IMR-90 (cell line): ENCODE data around the gene SSR3.

Source experiments
- BHLHE40 ChIP-seq: fragments of 150-350 bp; IDR thresholded peaks from 2 replicates; pipeline ENCODE4 v1.6.1; 2016; ENCODE audit warnings: mild to moderate bottlenecking, low read depth, low read length
- CEBPB ChIP-seq: IDR thresholded peaks from 2 replicates; pipeline ENCODE4 v1.6.1; 2012; ENCODE audit warnings: low read depth, low read length, improper control_type of control experiment
- CHD1 ChIP-seq: IDR thresholded peaks from 2 replicates; pipeline ENCODE4 v1.6.1; 2012; ENCODE audit warnings: low read depth, low read length, improper control_type of control experiment
- MAFK ChIP-seq: IDR thresholded peaks from 2 replicates; pipeline ENCODE4 v1.6.1; 2012; ENCODE audit warnings: low read depth, low read length, improper control_type of control experiment
- MAZ ChIP-seq: IDR thresholded peaks from 2 replicates; pipeline ENCODE4 v1.6.1; 2012; ENCODE audit warnings: low read depth, mild to moderate bottlenecking, low read length, improper control_type of control experiment, moderate library complexity, borderline replicate concordance
- MXI1 ChIP-seq: IDR thresholded peaks from 2 replicates; pipeline ENCODE4 v1.6.1; 2012; ENCODE audit warnings: low read depth, mild to moderate bottlenecking, low read length, moderate library complexity, borderline replicate concordance
- NFE2L2 ChIP-seq: fragments of 150-350 bp; IDR thresholded peaks from 2 replicates; pipeline ENCODE4 v1.6.1; 2016; ENCODE audit warnings: low read depth, mild to moderate bottlenecking, low read length
- POLR2A ChIP-seq: IDR thresholded peaks from 2 replicates; pipeline ENCODE4 v1.6.1; 2012; ENCODE audit warnings: mild to moderate bottlenecking, low read depth, low read length
- RAD21 ChIP-seq: IDR thresholded peaks from 2 replicates; pipeline ENCODE4 v1.6.1; 2012; ENCODE audit warnings: low read length, improper control_type of control experiment
- RFX5 ChIP-seq: IDR thresholded peaks from 2 replicates; pipeline ENCODE4 v1.8.0; 2012; ENCODE audit warnings: low read depth, mild to moderate bottlenecking, low read length, moderate library complexity
- SMC3 ChIP-seq: fragments of 150-350 bp; IDR thresholded peaks from 2 replicates; pipeline ENCODE4 v1.6.1; 2016; ENCODE audit warnings: low read depth, mild to moderate bottlenecking, antibody characterized with exemption, low read length, moderate library complexity
- TF ChIP-seq, protein P1 (sequence below): conservative IDR thresholded peaks from 2 replicates; pipeline ENCODE4 v1.5.1; 2012; ENCODE audit warnings: mild to moderate bottlenecking, low read depth, low read length, improper control_type of control experiment
- TF ChIP-seq, protein P2 (sequence below): fragments of 150-350 bp; IDR thresholded peaks from 2 replicates; pipeline ENCODE4 v1.6.1; 2016; ENCODE audit warnings: low read depth, mild to moderate bottlenecking, low read length, moderate library complexity, borderline replicate concordance
- TF ChIP-seq, protein P3 (sequence below): fragments of 150-350 bp; IDR thresholded peaks from 2 replicates; pipeline ENCODE4 v1.6.1; 2017; ENCODE audit warnings: mild to moderate bottlenecking, antibody characterized with exemption, low read length, low read depth

- TF ChIP-seq MAZ = no peak
- TF ChIP-seq SMC3 = no peak
- TF ChIP-seq CHD1 = no peak
- no peak for TF ChIP-seq POLR2A
- TF ChIP-seq, protein P1, sequence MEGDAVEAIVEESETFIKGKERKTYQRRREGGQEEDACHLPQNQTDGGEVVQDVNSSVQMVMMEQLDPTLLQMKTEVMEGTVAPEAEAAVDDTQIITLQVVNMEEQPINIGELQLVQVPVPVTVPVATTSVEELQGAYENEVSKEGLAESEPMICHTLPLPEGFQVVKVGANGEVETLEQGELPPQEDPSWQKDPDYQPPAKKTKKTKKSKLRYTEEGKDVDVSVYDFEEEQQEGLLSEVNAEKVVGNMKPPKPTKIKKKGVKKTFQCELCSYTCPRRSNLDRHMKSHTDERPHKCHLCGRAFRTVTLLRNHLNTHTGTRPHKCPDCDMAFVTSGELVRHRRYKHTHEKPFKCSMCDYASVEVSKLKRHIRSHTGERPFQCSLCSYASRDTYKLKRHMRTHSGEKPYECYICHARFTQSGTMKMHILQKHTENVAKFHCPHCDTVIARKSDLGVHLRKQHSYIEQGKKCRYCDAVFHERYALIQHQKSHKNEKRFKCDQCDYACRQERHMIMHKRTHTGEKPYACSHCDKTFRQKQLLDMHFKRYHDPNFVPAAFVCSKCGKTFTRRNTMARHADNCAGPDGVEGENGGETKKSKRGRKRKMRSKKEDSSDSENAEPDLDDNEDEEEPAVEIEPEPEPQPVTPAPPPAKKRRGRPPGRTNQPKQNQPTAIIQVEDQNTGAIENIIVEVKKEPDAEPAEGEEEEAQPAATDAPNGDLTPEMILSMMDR = no peak
- TF ChIP-seq, protein P2, sequence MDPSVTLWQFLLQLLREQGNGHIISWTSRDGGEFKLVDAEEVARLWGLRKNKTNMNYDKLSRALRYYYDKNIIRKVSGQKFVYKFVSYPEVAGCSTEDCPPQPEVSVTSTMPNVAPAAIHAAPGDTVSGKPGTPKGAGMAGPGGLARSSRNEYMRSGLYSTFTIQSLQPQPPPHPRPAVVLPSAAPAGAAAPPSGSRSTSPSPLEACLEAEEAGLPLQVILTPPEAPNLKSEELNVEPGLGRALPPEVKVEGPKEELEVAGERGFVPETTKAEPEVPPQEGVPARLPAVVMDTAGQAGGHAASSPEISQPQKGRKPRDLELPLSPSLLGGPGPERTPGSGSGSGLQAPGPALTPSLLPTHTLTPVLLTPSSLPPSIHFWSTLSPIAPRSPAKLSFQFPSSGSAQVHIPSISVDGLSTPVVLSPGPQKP = no peak
- no peak for TF ChIP-seq CEBPB
- TF ChIP-seq RAD21 = no peak
- no peak for TF ChIP-seq BHLHE40
- no peak for TF ChIP-seq MXI1
- TF ChIP-seq, protein P3, sequence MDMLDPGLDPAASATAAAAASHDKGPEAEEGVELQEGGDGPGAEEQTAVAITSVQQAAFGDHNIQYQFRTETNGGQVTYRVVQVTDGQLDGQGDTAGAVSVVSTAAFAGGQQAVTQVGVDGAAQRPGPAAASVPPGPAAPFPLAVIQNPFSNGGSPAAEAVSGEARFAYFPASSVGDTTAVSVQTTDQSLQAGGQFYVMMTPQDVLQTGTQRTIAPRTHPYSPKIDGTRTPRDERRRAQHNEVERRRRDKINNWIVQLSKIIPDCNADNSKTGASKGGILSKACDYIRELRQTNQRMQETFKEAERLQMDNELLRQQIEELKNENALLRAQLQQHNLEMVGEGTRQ = no peak
- no peak for TF ChIP-seq MAFK
- no peak for TF ChIP-seq RFX5
- TF ChIP-seq NFE2L2 = no peak
Measured at GRCh38 chr3:156516961-156517360, 38.0 kb downstream of the SSR3 start.
